Colonic mucosa (tissue), 4 donors: ENCODE measurements around the gene CPSF3. TPM values are rescaled to one million over a fixed set of nuclear protein-coding genes. Genes with fewer than 3 reads are reported as not detected.

Experiments
- DNase-seq: peaks from one replicate; pipeline ENCODE4 v3.0.0-alpha.2; 2020
- H3K27ac ChIP-seq: fragments of 200-600 bp; one replicate; pipeline ENCODE4 v1.8.0; 2021
- H3K27me3 ChIP-seq: fragments of 200-600 bp; one replicate; pipeline ENCODE4 v1.8.0; 2021
- H3K36me3 ChIP-seq: fragments of 200-600 bp; one replicate; pipeline ENCODE4 v1.8.0; 2021
- H3K4me1 ChIP-seq: fragments of 200-600 bp; one replicate; pipeline ENCODE4 v1.8.0; 2021; ENCODE audit warnings: mild to moderate bottlenecking
- H3K4me3 ChIP-seq: fragments of 200-600 bp; one replicate; pipeline ENCODE4 v1.8.0; 2021
- H3K9ac ChIP-seq, 2 donors: one replicate each; pipeline ENCODE4 v1.7.0; 2013; ENCODE audit warnings: control low read depth in 2 of 2, low read depth in 2 of 2, low read length in 2 of 2
- H3K9me3 ChIP-seq: fragments of 200-600 bp; one replicate; pipeline ENCODE4 v1.8.0; 2021
- intact Hi-C: fragments of 100-400 bp; cut with DNase I; formaldehyde crosslinking; loops from one replicate; pipeline ENCODE4 v1.14.1; 2022
- total RNA-seq, 2 donors: library from RNA; stranded (reverse); fragmentation: NEBNext Ultra II Directional in 1 of 2; extraction: Animal tissue kit (Norgen Biotek cat#: 25700) in 1 of 2; gene quantifications; one replicate each; pipeline ENCODE4 v1.2.1, GENCODE V29; 2021
- TF ChIP-seq, protein P1 (sequence below): fragments of 200-600 bp; IDR thresholded peaks from one replicate; pipeline ENCODE4 v1.8.0; 2022; ENCODE audit warnings: antibody characterized with exemption, mild to moderate bottlenecking
- donor health status: healthy.
- donor health status: DM: no; HTN: no; CAD: no.
- donor health status: DM: no; HTN: no; CAD: no.

CPSF3 gene
- total RNA-seq = 10 to 100 TPM; 24.6 to 37.0 TPM

DNA sequence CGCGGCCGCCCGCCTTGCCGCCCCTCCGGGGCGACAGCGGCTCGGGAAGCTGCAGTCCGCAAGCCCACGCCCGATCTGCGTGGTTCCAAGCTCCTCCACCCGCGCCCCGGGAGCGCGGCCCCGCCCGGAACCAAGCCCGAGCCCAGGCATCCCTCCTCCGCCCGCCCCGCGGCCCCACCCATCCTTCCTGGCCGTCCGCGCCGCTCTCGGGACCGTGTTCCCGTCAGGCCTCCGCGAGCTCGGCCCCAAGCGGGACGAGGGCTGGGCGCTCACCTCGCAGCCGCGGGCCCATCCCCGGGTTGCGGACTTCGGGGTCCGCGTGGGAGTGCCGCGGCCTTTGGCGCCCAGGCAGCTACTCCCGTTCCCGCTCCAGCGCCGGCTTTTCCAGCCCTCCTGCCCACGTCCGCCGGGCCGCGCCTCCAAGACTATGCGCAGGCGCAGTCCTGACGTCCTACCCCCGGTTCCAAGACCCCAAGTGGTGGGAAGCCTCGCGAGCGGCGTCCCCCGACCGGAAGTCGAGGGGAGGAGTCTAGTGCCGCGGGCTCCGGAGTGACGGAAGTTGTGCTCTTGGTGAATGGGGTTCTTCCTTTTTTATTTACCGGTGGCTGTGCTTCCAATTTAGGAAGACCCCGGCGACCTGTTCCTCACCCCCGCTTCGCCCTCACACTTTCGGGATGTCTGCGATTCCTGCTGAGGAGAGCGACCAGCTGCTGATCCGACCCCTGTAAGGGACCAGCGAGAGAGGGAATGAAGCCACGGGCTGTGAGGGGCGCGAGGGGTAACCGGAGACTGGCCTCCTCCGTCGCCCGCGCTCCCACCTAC, at the start of gene CPSF3, which contains the start of gene ITGB1BP1:
Gene CPSF3, plus strand, starts transcription at position 555 of the 822 bp plus-strand sequence. Its CDS starts 120 bp downstream, at position 675.
Gene ITGB1BP1, minus strand, starts transcription at position 429 of the 822 bp plus-strand sequence. CDS start 4,831 bp downstream, outside the sequence.
- Histone ChIP-seq H3K9me3 (no peaks in the 10 kb centered on the region), H3K9ac (peak within 1 kb of the TSS; percentile 80 to 96), H3K4me3 (peak within 1 kb of the TSS; percentile 91), H3K27me3 (no peaks in the 10 kb centered on the region), H3K36me3 (no peaks in the 10 kb centered on the region), H3K4me1 (peaks cover 4% of the 10 kb centered on the region), H3K27ac (peak within 1 kb of the TSS; percentile 87)
- peak; percentile 96 for DNase-seq
- intact Hi-C loops = no loop called here
- TF ChIP-seq, protein P1, sequence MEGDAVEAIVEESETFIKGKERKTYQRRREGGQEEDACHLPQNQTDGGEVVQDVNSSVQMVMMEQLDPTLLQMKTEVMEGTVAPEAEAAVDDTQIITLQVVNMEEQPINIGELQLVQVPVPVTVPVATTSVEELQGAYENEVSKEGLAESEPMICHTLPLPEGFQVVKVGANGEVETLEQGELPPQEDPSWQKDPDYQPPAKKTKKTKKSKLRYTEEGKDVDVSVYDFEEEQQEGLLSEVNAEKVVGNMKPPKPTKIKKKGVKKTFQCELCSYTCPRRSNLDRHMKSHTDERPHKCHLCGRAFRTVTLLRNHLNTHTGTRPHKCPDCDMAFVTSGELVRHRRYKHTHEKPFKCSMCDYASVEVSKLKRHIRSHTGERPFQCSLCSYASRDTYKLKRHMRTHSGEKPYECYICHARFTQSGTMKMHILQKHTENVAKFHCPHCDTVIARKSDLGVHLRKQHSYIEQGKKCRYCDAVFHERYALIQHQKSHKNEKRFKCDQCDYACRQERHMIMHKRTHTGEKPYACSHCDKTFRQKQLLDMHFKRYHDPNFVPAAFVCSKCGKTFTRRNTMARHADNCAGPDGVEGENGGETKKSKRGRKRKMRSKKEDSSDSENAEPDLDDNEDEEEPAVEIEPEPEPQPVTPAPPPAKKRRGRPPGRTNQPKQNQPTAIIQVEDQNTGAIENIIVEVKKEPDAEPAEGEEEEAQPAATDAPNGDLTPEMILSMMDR = no peak

DNA sequence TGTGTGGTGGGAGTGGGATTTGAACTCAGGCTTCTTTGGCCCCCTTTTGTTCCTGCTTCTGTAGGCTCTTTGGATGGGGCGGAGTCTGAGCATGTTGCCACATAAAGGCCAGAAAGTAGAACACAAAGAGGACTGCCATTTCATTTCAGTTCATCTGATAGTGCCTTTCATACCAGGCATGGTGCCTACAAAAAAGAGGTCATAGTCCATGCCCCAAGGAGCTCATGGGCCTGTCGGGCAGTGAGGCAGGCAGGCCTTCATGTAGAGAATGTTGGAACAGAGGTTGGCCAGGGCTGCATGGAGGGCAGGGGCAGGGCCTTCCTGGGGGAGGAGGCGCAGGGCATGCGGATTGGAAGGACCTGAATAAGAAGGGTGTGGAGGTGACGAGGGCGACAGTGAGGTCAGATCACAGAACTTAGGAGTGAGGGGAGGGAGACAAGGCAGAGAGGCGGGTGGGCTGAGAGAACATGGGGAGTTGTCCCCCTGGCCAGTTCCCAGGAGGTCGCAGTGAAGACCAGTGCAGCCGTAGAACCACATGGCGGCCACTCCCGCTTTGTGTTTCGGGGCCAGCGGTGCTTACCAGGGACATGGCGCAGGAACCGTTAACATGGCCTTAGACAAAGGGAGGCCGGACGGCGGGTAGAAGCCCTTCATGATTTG, 49.3 kb upstream of the CPSF3 start:
- Histone ChIP-seq H3K4me3 (no peak overlapping the region), H3K9me3 (no peaks in the 10 kb centered on the region), H3K27me3 (no peaks in the 10 kb centered on the region), H3K4me1 (no peaks in the 10 kb centered on the region), H3K27ac (no peak overlapping the region), H3K36me3 (no peaks in the 10 kb centered on the region), H3K9ac (no peak overlapping the region)
- DNase-seq = no peak
- intact Hi-C loops = no loop called here
- TF ChIP-seq, protein P1 = no peak

DNA sequence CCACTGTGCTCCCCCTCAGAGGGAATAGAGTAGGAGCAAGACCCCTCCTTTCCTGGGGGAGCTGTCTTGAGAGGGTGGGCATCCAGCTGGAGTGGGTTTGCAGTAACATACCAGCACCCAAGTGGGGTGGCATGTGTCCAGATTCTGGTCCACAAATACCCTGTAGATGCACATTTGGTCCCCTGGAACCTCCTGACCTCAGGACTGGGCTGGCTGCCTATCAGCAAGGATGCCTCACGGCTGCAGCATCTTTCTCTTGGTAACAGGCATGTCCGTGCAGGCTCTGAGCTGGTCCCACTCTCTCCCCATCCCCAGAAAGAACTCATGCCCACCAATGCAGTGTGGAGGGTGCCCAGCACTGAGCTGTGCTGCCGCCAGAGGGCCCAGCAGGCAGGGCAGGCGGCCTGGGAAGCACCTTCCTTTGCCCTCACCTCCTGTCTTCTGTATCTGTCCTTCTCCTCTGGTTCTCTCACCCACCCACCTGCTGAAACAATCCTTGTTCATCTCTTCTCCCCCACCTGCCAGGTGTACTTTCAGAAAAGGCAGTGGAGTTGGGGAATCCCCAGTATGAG, 47.5 kb upstream of the CPSF3 start:
- intact Hi-C loops = no loop called here
- H3K4me3 ChIP-seq = no peak overlapping the region
- no peaks in the 10 kb centered on the region for H3K36me3 ChIP-seq
- no peaks in the 10 kb centered on the region for H3K27me3 ChIP-seq
- no peak overlapping the region for H3K9ac ChIP-seq
- TF ChIP-seq, protein P1 = no peak
- no peaks in the 10 kb centered on the region for H3K9me3 ChIP-seq
- DNase-seq = no peak
- H3K27ac ChIP-seq = no peak overlapping the region
- peaks cover 5% of the 10 kb centered on the region for H3K4me1 ChIP-seq

DNA sequence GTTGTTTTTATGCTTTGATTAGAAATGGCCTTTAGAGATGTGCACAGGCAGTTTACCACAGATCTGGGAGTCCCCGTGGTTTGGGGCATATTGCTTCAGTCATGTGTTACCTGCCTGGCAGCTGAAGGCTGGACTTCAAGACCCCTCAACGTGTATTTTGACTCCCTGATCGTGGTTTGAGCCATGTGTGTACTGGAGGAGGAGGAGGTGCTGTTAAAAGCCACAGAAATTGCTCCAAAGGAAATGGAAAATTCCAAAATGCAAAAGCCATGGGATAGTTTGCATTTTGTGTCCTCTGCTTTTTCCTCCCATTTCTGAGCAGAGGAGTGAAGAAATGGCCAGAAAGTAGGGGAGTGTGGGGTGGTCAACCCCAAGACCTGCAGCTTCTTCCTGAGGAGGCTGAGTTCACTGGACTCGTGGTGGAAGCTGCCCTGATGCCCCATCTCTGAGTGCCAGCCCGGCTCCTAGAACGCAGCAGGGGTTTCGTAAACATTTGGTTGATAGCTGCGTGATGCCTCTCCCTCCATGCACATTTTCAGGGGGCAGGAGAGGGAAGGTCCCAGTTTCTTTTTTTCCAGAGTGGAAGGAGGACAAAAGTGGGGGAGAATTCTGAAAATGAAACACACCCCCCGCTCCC, 45.9 kb upstream of the CPSF3 start:
- Histone ChIP-seq H3K4me3 (no peak overlapping the region), H3K36me3 (no peaks in the 10 kb centered on the region), H3K9ac (no peak overlapping the region), H3K27ac (peak overlapping the region; percentile 50), H3K9me3 (no peaks in the 10 kb centered on the region), H3K4me1 (peaks cover 6% of the 10 kb centered on the region), H3K27me3 (no peaks in the 10 kb centered on the region)
- intact Hi-C loops = no loop called here
- DNase-seq = no peak
- TF ChIP-seq, protein P1 = no peak
